Measurements from ENCODE around the gene C5AR2. TPM values are rescaled to one million over a fixed set of nuclear protein-coding genes. Genes with fewer than 3 reads are reported as not detected.

The C5AR2 gene
- total RNA-seq, 1 donor from 2014 or later: 0.08 TPM

GRCh38 chr19:47352095-47352494, 20.1 kb downstream of the C5AR2 start:
- H3K4me3 Mint-ChIP-seq (ENCODE audit: unreplicated experiment): no peak overlapping the region

DNA sequence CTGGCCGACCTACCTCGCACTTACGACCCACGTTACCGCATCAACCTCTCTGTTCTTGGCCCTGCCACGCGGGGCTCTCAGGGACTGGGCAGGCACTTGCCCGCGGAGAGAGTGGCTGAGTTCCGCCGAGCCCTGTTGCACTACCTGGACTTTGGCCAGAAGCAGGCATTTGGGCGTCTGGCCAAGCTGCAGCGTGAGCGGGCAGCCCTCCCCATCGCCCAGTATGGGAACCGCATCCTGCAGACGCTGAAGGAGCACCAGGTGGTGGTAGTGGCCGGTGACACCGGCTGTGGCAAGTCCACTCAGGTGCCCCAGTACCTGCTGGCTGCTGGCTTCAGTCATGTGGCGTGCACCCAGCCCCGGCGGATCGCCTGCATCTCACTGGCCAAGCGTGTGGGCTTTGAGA, 21.3 kb downstream of the C5AR2 start:
- Mint-ChIP-seq H3K36me3 (ENCODE audit: unreplicated experiment) (peaks cover 36% of the 10 kb centered on the region), H3K9me3 (ENCODE audit: unreplicated experiment) (no peaks in the 10 kb centered on the region), H3K4me1 (ENCODE audit: unreplicated experiment) (peaks cover 21% of the 10 kb centered on the region), H3K27me3 (ENCODE audit: unreplicated experiment) (no peaks in the 10 kb centered on the region), H3K27ac (ENCODE audit: unreplicated experiment) (no peak overlapping the region), H3K4me3 (ENCODE audit: unreplicated experiment) (no peak overlapping the region)
- no peak for TF ChIP-seq CTCF (IDR thresholded peaks at IDR 0.05)
- no peak for DNase-seq (ENCODE audit: extremely low spot score, unreplicated experiment)

More at GRCh38 chr19:47352095-47352494, 20.1 kb downstream of the C5AR2 start:
- Mint-ChIP-seq H3K27me3 (ENCODE audit: unreplicated experiment) (no peaks in the 10 kb centered on the region), H3K36me3 (ENCODE audit: unreplicated experiment) (peaks cover 26% of the 10 kb centered on the region), H3K4me1 (ENCODE audit: unreplicated experiment) (peaks cover 22% of the 10 kb centered on the region), H3K9me3 (ENCODE audit: unreplicated experiment) (no peaks in the 10 kb centered on the region), H3K27ac (ENCODE audit: unreplicated experiment) (peak overlapping the region; percentile 38)
- DNase-seq (ENCODE audit: extremely low spot score, unreplicated experiment): no peak
- no peak for TF ChIP-seq CTCF (IDR thresholded peaks at IDR 0.05)

DNA sequence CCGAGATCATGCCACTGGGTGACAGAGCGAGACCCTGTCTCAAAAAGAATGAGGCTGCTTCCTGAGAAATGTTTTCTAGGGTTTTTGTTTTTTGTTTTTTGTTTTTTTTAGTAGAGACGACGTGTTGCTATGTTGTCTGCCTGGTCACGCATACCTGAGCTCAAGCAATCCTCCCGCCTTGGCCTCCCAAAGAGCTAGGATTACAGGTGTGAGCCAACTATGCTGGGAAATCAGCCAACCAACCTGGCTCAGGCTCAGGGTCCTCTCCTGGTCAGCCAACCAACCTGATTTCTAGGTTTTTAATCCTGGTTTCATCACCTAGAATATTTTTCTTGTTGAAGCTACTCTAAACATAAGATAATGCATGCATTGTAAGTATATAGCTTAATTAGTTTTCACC, 24.9 kb downstream of the C5AR2 start:
- no peaks in the 10 kb centered on the region for H3K4me1 Mint-ChIP-seq (ENCODE audit: unreplicated experiment)
- no peak for TF ChIP-seq CTCF (IDR thresholded peaks at IDR 0.05)
- H3K27me3 Mint-ChIP-seq (ENCODE audit: unreplicated experiment): no peaks in the 10 kb centered on the region
- DNase-seq (ENCODE audit: extremely low spot score, unreplicated experiment): no peak
- no peak overlapping the region for H3K27ac Mint-ChIP-seq (ENCODE audit: unreplicated experiment)
- H3K4me3 Mint-ChIP-seq (ENCODE audit: unreplicated experiment): no peak overlapping the region
- H3K36me3 Mint-ChIP-seq (ENCODE audit: unreplicated experiment): peaks cover 60% of the 10 kb centered on the region
- H3K9me3 Mint-ChIP-seq (ENCODE audit: unreplicated experiment): no peaks in the 10 kb centered on the region

DNA sequence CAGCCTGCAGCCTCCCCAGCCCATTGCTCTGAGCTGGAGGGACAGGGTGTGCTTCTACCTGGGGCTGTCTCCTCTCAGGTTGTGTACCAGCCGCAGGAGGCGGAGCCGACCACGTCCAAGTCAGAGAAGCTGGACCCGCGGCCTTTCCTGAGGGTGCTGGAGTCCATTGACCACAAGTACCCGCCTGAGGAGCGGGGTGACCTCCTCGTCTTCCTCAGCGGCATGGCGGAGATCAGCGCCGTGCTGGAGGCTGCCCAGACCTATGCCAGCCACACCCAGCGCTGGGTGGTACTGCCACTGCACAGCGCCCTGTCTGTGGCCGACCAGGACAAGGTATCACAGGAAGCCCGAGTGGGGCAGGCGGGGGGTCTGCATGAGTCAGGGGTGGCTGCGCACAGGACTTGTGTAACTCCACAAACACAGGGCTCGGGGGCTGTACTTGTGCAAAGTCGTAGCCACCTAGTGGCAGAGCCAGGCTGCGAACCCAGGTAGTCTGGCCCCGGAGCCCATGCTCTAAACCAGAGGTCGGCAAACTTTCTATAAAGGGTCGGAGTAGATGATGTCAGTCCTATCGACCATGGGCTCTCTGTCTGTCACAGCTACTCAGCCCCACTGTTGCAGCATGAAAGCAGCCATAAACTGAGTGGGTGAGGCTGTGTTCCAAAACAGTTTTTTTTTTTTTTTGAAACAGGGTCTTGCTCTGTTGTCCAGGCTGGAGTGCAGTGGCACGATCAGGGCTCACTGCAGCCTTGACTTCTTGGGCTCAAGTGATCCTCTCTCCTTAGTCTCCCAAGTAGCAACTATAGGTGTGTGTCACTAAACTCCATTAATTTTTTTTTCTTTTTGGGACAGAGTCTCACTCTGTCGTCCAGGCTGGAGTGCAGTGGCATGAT, 26.1 kb downstream of the C5AR2 start:
- Mint-ChIP-seq H3K4me1 (ENCODE audit: unreplicated experiment) (no peaks in the 10 kb centered on the region), H3K36me3 (ENCODE audit: unreplicated experiment) (peaks cover 58% of the 10 kb centered on the region), H3K27me3 (ENCODE audit: unreplicated experiment) (no peaks in the 10 kb centered on the region), H3K27ac (ENCODE audit: unreplicated experiment) (no peak overlapping the region), H3K9me3 (ENCODE audit: unreplicated experiment) (no peaks in the 10 kb centered on the region), H3K4me3 (ENCODE audit: unreplicated experiment) (no peak overlapping the region)
- no peak for TF ChIP-seq CTCF (IDR thresholded peaks at IDR 0.05)
- DNase-seq (ENCODE audit: extremely low spot score, unreplicated experiment): no peak

GRCh38 chr19:47358936-47359335, 27.0 kb downstream of the C5AR2 start:
- Mint-ChIP-seq H3K4me3 (ENCODE audit: unreplicated experiment) (no peak overlapping the region), H3K27ac (ENCODE audit: unreplicated experiment) (no peak overlapping the region), H3K36me3 (ENCODE audit: unreplicated experiment) (peaks cover 59% of the 10 kb centered on the region), H3K27me3 (ENCODE audit: unreplicated experiment) (no peaks in the 10 kb centered on the region), H3K9me3 (ENCODE audit: unreplicated experiment) (no peaks in the 10 kb centered on the region), H3K4me1 (ENCODE audit: unreplicated experiment) (peaks cover 2% of the 10 kb centered on the region)
- TF ChIP-seq CTCF (IDR thresholded peaks at IDR 0.05): no peak
- DNase-seq (ENCODE audit: extremely low spot score, unreplicated experiment): no peak

Data from osteocyte (in vitro differentiated cells).